Central memory CD8-positive, alpha-beta T cell (primary cell): ENCODE measurements around the gene APOBEC3B.
"Not testable (repeated sequence)": the region's sequence is repeated elsewhere in the genome, so short reads cannot be mapped to it uniquely, and the experiment has no call there.

Experiments used
- ATAC-seq: fragments of 150-1000 bp; cut with Tn5 transposase; replicated peaks from 2 replicates; pipeline ENCODE4 v1.10.0; 2022; ENCODE audit warnings: mild to moderate bottlenecking, moderate FRiP score, moderate number of reproducible peaks; ENCODE audit not compliant: poor library complexity, severe bottlenecking; ENCODE audit errors: extremely low read depth
- DNase-seq, 2 donors: peaks; one replicate each; pipeline ENCODE4 v3.0.0; 2021; ENCODE audit warnings: low spot score in 2 of 2
- H3K27ac Mint-ChIP-seq: one replicate; pipeline ENCODE4 v1.8.0; 2022; ENCODE audit warnings: low read depth, mild to moderate bottlenecking, moderate library complexity, mixed read lengths
- H3K27me3 Mint-ChIP-seq: one replicate; pipeline ENCODE4 v1.8.0; 2022; ENCODE audit warnings: mixed read lengths
- H3K36me3 Mint-ChIP-seq: one replicate; pipeline ENCODE4 v1.8.0; 2022; ENCODE audit warnings: mild to moderate bottlenecking, moderate library complexity, mixed read lengths; ENCODE audit not compliant: insufficient read depth
- H3K4me1 Mint-ChIP-seq: one replicate; pipeline ENCODE4 v1.8.0; 2022; ENCODE audit warnings: mixed read lengths
- H3K4me3 Mint-ChIP-seq: one replicate; pipeline ENCODE4 v1.8.0; 2022; ENCODE audit warnings: mild to moderate bottlenecking, moderate library complexity, mixed read lengths
- H3K9me3 Mint-ChIP-seq: one replicate; pipeline ENCODE4 v1.8.0; 2022; ENCODE audit warnings: mixed read lengths

The APOBEC3B gene

GRCh38 chr22:38944653-38945052 is 37.5 kb upstream of the APOBEC3B start:
- DNase-seq (no peak), ATAC-seq (no peak)
- H3K9me3 Mint-ChIP-seq = no peaks in the 10 kb centered on the region
- no peak overlapping the region for H3K4me3 Mint-ChIP-seq
- peaks cover 19% of the 10 kb centered on the region for H3K4me1 Mint-ChIP-seq
- H3K27ac Mint-ChIP-seq = no peak overlapping the region
- peaks cover 83% of the 10 kb centered on the region for H3K27me3 Mint-ChIP-seq
- no peaks in the 10 kb centered on the region for H3K36me3 Mint-ChIP-seq

- not testable (repeated sequence) for DNase-seq, H3K27ac Mint-ChIP-seq, H3K9me3 Mint-ChIP-seq, H3K36me3 Mint-ChIP-seq, H3K4me3 Mint-ChIP-seq, ATAC-seq
- H3K27me3 Mint-ChIP-seq = peaks cover 79% of the 10 kb centered on the region
- peaks cover 19% of the 10 kb centered on the region for H3K4me1 Mint-ChIP-seq
Measured at GRCh38 chr22:38945706-38946338, 36.3 kb upstream of the APOBEC3B start.

- no peaks in the 10 kb centered on the region for H3K9me3 Mint-ChIP-seq
- DNase-seq (no peak), ATAC-seq (no peak)
- peaks cover 2% of the 10 kb centered on the region for H3K36me3 Mint-ChIP-seq
- H3K4me3 Mint-ChIP-seq = no peak overlapping the region
- peaks cover 11% of the 10 kb centered on the region for H3K4me1 Mint-ChIP-seq
- peaks cover 77% of the 10 kb centered on the region for H3K27me3 Mint-ChIP-seq
- H3K27ac Mint-ChIP-seq = no peak overlapping the region
Measured at GRCh38 chr22:38946771-38947170, 35.4 kb upstream of the APOBEC3B start.

GRCh38 chr22:38947321-38948140 is 34.6 kb upstream of the APOBEC3B start:
- Mint-ChIP-seq H3K27me3 (peaks cover 69% of the 10 kb centered on the region), H3K9me3 (no peaks in the 10 kb centered on the region), H3K4me1 (peaks cover 5% of the 10 kb centered on the region), H3K36me3 (peaks cover 2% of the 10 kb centered on the region), H3K27ac (no peak overlapping the region), H3K4me3 (no peak overlapping the region)
- no peak for ATAC-seq
- DNase-seq = no peak

- Mint-ChIP-seq H3K4me3 (no peak overlapping the region), H3K27ac (no peak overlapping the region), H3K4me1 (peaks cover 3% of the 10 kb centered on the region), H3K27me3 (peaks cover 61% of the 10 kb centered on the region), H3K9me3 (no peaks in the 10 kb centered on the region), H3K36me3 (peaks cover 2% of the 10 kb centered on the region)
- ATAC-seq (no peak), DNase-seq (no peak)
Measured at GRCh38 chr22:38948181-38948940, 33.8 kb upstream of the APOBEC3B start.

- Mint-ChIP-seq H3K36me3 (peaks cover 2% of the 10 kb centered on the region), H3K4me1 (no peaks in the 10 kb centered on the region), H3K27ac (no peak overlapping the region), H3K9me3 (no peaks in the 10 kb centered on the region), H3K27me3 (peaks cover 45% of the 10 kb centered on the region), H3K4me3 (no peak overlapping the region)
- DNase-seq = no peak
- no peak for ATAC-seq
Measured at GRCh38 chr22:38949889-38950405, 32.2 kb upstream of the APOBEC3B start.

GRCh38 chr22:38950527-38951295 is 31.4 kb upstream of the APOBEC3B start:
- DNase-seq (no peak), ATAC-seq (no peak)
- peaks cover 4% of the 10 kb centered on the region for H3K36me3 Mint-ChIP-seq
- H3K9me3 Mint-ChIP-seq = no peaks in the 10 kb centered on the region
- no peak overlapping the region for H3K4me3 Mint-ChIP-seq
- H3K27ac Mint-ChIP-seq = no peak overlapping the region
- peaks cover 39% of the 10 kb centered on the region for H3K27me3 Mint-ChIP-seq
- H3K4me1 Mint-ChIP-seq = no peaks in the 10 kb centered on the region

- no peak overlapping the region for H3K27ac Mint-ChIP-seq
Measured at GRCh38 chr22:38951734-38952133, 30.4 kb upstream of the APOBEC3B start.

GRCh38 chr22:38952281-38952993 is 29.7 kb upstream of the APOBEC3B start:
- no peak overlapping the region for H3K27ac Mint-ChIP-seq
- H3K4me3 Mint-ChIP-seq = no peak overlapping the region
- H3K9me3 Mint-ChIP-seq = no peaks in the 10 kb centered on the region
- no peak for ATAC-seq
- no peaks in the 10 kb centered on the region for H3K4me1 Mint-ChIP-seq
- DNase-seq = no peak
- H3K36me3 Mint-ChIP-seq = peaks cover 4% of the 10 kb centered on the region
- peaks cover 22% of the 10 kb centered on the region for H3K27me3 Mint-ChIP-seq

More at GRCh38 chr22:38951734-38952133, 30.4 kb upstream of the APOBEC3B start:
- no peak for DNase-seq
- ATAC-seq = no peak
- H3K36me3 Mint-ChIP-seq = peaks cover 4% of the 10 kb centered on the region
- H3K9me3 Mint-ChIP-seq = no peaks in the 10 kb centered on the region
- peaks cover 29% of the 10 kb centered on the region for H3K27me3 Mint-ChIP-seq
- H3K4me1 Mint-ChIP-seq = no peaks in the 10 kb centered on the region
- no peak overlapping the region for H3K4me3 Mint-ChIP-seq

GRCh38 chr22:38953091-38953490 is 29.1 kb upstream of the APOBEC3B start:
- Mint-ChIP-seq H3K4me1 (no peaks in the 10 kb centered on the region), H3K36me3 (peaks cover 4% of the 10 kb centered on the region), H3K27ac (no peak overlapping the region), H3K9me3 (no peaks in the 10 kb centered on the region), H3K27me3 (peaks cover 15% of the 10 kb centered on the region), H3K4me3 (no peak overlapping the region)
- DNase-seq (no peak), ATAC-seq (no peak)

GRCh38 chr22:38953577-38954413 is 28.4 kb upstream of the APOBEC3B start:
- Mint-ChIP-seq H3K9me3 (no peaks in the 10 kb centered on the region), H3K27me3 (peaks cover 9% of the 10 kb centered on the region), H3K4me3 (no peak overlapping the region), H3K36me3 (peaks cover 4% of the 10 kb centered on the region), H3K27ac (no peak overlapping the region), H3K4me1 (no peaks in the 10 kb centered on the region)
- no peak for DNase-seq
- peak; percentile 83 for ATAC-seq
